GM12878 (cell line): ENCODE measurements around the gene AGBL5. TPM values are rescaled to one million over a fixed set of nuclear protein-coding genes. Genes with fewer than 3 reads are reported as not detected.

Source experiments
- ATAC-seq: fragments of 200-7000 bp; cut with Tn5 transposase; 3 replicates; pipeline ENCODE4 v1.9.1; 2020; ENCODE audit warnings: mild to moderate bottlenecking, moderate library complexity
- BruUV-seq: library from RNA; stranded (reverse); fragments of 400-500 nt; replicated peaks from 2 replicates; lab custom pipeline; 2021; lab: Mats Ljungman, UMichigan
- CTCF ChIA-PET: fragments of 300-600 bp; sonication (Branson Sonifier 250); formaldehyde crosslinking; extraction: SDS; loops from one replicate; lab custom pipeline; 2021; ENCODE audit warnings: inconsistent platforms; lab: Yijun Ruan, JAX
- POLR2A ChIA-PET: fragments of 350-600 bp; formaldehyde crosslinking; extraction: SDS; loops from one replicate; lab custom pipeline; 2021; ENCODE audit warnings: inconsistent platforms; lab: Charles Lee
- RAD21 ChIA-PET: fragments of 300-600 bp; sonication (Branson Sonifier 250); formaldehyde crosslinking; loops from one replicate; lab custom pipeline; 2023; ENCODE audit warnings: antibody characterized with exemption; ENCODE audit not compliant: unreplicated experiment; lab: Charles Lee
- SMC1A ChIA-PET: fragments of 300-600 bp; sonication (Branson Sonifier 250); formaldehyde crosslinking; loops from one replicate; lab custom pipeline; 2023; ENCODE audit not compliant: unreplicated experiment, uncharacterized antibody; lab: Charles Lee
- DNase-seq: peaks from one replicate; pipeline ENCODE4 v3.0.0-alpha.2; 2011; ENCODE audit warnings: low read depth, low spot score
- FAIRE-seq: peaks from 3 replicates; lab custom pipeline; 2011; peaks lifted over from hg19 to GRCh38; lab: Jason Lieb, UNC
- H2AFZ ChIP-seq: 2 replicates; pipeline ENCODE4 v1.6.0; 2011; ENCODE audit warnings: low read depth, low read length, control low read depth; ENCODE audit not compliant: control insufficient read depth
- H3K27ac ChIP-seq: 2 replicates; pipeline ENCODE4 v1.5.1; 2011; ENCODE audit warnings: control low read depth; ENCODE audit not compliant: control insufficient read depth, insufficient read depth
- H3K27me3 ChIP-seq, 2 experiments: replicated peaks in 1 of 2; 2 replicates each; pipeline versions ENCODE4 v1.6.0 to v1.6.1; 2011; ENCODE audit warnings: low read length in 1 of 2; ENCODE audit not compliant: control insufficient read depth in 2 of 2, insufficient read depth in 2 of 2
- H3K36me3 ChIP-seq, 2 experiments: 2 replicates each; pipeline ENCODE4 v1.5.1; 2011; ENCODE audit warnings: low read length in 1 of 2; ENCODE audit not compliant: control insufficient read depth in 2 of 2, insufficient read depth in 2 of 2
- H3K4me1 ChIP-seq: 2 replicates; pipeline ENCODE4 v1.6.1; 2011; ENCODE audit warnings: mild to moderate bottlenecking, low read length, moderate library complexity, mixed read lengths; ENCODE audit not compliant: control insufficient read depth, insufficient read depth
- H3K4me2 ChIP-seq: 2 replicates; pipeline ENCODE4 v1.6.0; 2011; ENCODE audit warnings: control low read depth; ENCODE audit not compliant: control insufficient read depth, insufficient read depth
- H3K4me3 ChIP-seq: fragments of 200-600 bp; sonication (generic); 2 replicates; pipeline ENCODE4 v1.5.1; 2016
- H3K79me2 ChIP-seq: 2 replicates; pipeline ENCODE4 v1.6.0; 2011; ENCODE audit warnings: low read length; ENCODE audit not compliant: control insufficient read depth, insufficient read depth
- H3K9ac ChIP-seq: 2 replicates; pipeline ENCODE4 v1.8.0; 2011; ENCODE audit warnings: low read length, control low read depth, mixed read lengths; ENCODE audit not compliant: control insufficient read depth, insufficient read depth
- H3K9me3 ChIP-seq: replicated peaks from 3 replicates; pipeline ENCODE4 v1.5.1; 2011; ENCODE audit warnings: mild to moderate bottlenecking, low read length; ENCODE audit not compliant: control insufficient read depth, insufficient read depth
- H4K20me1 ChIP-seq: 2 replicates; pipeline ENCODE4 v1.6.0; 2011; ENCODE audit not compliant: control insufficient read depth, insufficient read depth
- ESRRA ChIP-seq: IDR thresholded peaks from 2 replicates; pipeline ENCODE4 v1.6.1; 2012; ENCODE audit warnings: mild to moderate bottlenecking, low read length, improper control_type of control experiment
- MEF2B ChIP-seq: fragments of 450-650 bp; IDR thresholded peaks from 2 replicates; pipeline ENCODE4 v1.6.1; 2018; ENCODE audit warnings: mild to moderate bottlenecking, moderate library complexity; ENCODE audit not compliant: partially characterized antibody, poor library complexity, severe bottlenecking
- MXI1 ChIP-seq: fragments of 150-350 bp; IDR thresholded peaks from 2 replicates; pipeline ENCODE4 v1.6.1; 2011; ENCODE audit warnings: low read depth, mild to moderate bottlenecking, inconsistent platforms, low read length, improper control_type of control experiment
- NFYB ChIP-seq: IDR thresholded peaks from 2 replicates; pipeline ENCODE4 v1.6.1; 2011; ENCODE audit warnings: low read depth, mild to moderate bottlenecking, low read length, improper control_type of control experiment, moderate library complexity; ENCODE audit not compliant: insufficient read depth
- POU2F2 ChIP-seq: IDR thresholded peaks from 3 replicates; pipeline ENCODE4 v1.6.1; 2011; ENCODE audit warnings: low read depth, mild to moderate bottlenecking, low read length, borderline replicate concordance
- WGBS: methylation state at CpG from one replicate; pipeline ENCODE4 v1.1.6; 2016; ENCODE audit warnings: low lambda C conversion rate; ENCODE audit not compliant: insufficient replicate concordance, insufficient coverage; ENCODE audit errors: missing lambda C conversion rate; 5-methylcytosine and 5-hydroxymethylcytosine counted together
- in situ Hi-C: fragments of 300-500 bp; cut with MboI; formaldehyde crosslinking; loops from 9 replicates; pipeline ENCODE4 v1.14.3; 2018; ENCODE audit warnings: mixed read lengths
- intact Hi-C: fragments of 100-400 bp; cut with micrococcal nuclease; formaldehyde crosslinking; loops from one replicate; pipeline ENCODE4 v1.14.2; 2022; ENCODE audit not compliant: unreplicated experiment
- polyA plus RNA-seq, 11 experiments: library from polyadenylated mRNA; depleted of rRNA in 4 of 11; unstranded in 6 of 11; stranded (reverse) in 5 of 11; fragments of >200 nt; fragmentation: Nextera tagmentation in 4 of 11; fragmentation: Illumina TruSeq in 1 of 11; extraction: Ambion mirVana in 4 of 11; extraction: Trizol in 1 of 11; gene quantifications; 1 replicate in 1 of 11; 2 replicates in 10 of 11; pipeline versions ENCODE4 v1.2.1 to v1.2.3, GENCODE V29; 2011 to 2016; ENCODE audit warnings: inconsistent platforms in 2 of 11, missing spikeins in 2 of 11, low read depth in 1 of 11
- total RNA-seq, 4 experiments: library from RNA; depleted of rRNA in 3 of 4; stranded (reverse); fragments of >200 nt in 3 of 4; fragmentation: Illumina TruSeq in 1 of 4; extraction: Trizol in 1 of 4; gene quantifications; 2 replicates each; pipeline versions ENCODE4 v1.2.1 to v1.2.3, GENCODE V29; 2013 to 2021
- TF ChIP-seq, protein P1 (sequence below): fragments of 450-650 bp; IDR thresholded peaks from 2 replicates; pipeline ENCODE4 v1.6.1; 2017; ENCODE audit warnings: mild to moderate bottlenecking

The AGBL5 gene
- total and polyA plus RNA-seq, 10 of the 15 experiments (the other 5 are each of a cell fraction or from before 2014, with no cell fraction given): 1.9 to 28.5 (median 19.5) TPM

DNA sequence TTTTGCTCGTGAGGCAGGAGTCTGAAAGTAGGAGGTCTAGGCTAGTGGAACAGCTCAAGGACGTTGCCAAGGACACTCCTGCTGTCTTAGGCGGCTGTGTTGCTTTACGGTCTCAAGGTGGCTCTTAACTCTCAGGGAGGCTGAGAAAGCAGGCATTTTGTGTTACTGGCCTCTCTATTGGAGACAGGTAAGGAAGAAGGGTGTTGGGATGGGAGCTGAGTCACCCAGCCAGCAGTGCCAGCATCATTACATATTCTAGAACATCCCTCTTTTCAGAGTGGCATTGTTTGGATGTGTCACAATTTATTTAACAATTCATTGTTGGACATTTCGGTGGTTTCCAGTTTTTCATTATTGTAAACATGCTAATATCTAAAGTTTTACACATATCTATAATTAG is 49.5 kb upstream of the AGBL5 start (continued):
- TF ChIP-seq, protein P1, sequence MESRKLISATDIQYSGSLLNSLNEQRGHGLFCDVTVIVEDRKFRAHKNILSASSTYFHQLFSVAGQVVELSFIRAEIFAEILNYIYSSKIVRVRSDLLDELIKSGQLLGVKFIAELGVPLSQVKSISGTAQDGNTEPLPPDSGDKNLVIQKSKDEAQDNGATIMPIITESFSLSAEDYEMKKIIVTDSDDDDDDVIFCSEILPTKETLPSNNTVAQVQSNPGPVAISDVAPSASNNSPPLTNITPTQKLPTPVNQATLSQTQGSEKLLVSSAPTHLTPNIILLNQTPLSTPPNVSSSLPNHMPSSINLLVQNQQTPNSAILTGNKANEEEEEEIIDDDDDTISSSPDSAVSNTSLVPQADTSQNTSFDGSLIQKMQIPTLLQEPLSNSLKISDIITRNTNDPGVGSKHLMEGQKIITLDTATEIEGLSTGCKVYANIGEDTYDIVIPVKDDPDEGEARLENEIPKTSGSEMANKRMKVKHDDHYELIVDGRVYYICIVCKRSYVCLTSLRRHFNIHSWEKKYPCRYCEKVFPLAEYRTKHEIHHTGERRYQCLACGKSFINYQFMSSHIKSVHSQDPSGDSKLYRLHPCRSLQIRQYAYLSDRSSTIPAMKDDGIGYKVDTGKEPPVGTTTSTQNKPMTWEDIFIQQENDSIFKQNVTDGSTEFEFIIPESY: no peak
- no peak for TF ChIP-seq MEF2B

- 25% methylated on average over 4 of the region's 4 CpGs for WGBS
- TF ChIP-seq ESRRA (no peak), MXI1 (no peak), NFYB (no peak), POU2F2 (0 out of 3 replicates have a peak, but pooled peaks have one; percentile 22)
- Histone ChIP-seq H2AFZ (no peak overlapping the region), H3K9ac (no peak overlapping the region), H3K4me1 (peaks cover 4% of the 10 kb centered on the region; the same call in 1 of the 2 replicates), H3K36me3 (no peaks in the 10 kb centered on the region), H4K20me1 (no peaks in the 10 kb centered on the region), H3K4me3 (no peak overlapping the region), H3K9me3 (no peaks in the 10 kb centered on the region), H3K27ac (no peak overlapping the region), H3K4me2 (no peak overlapping the region), H3K79me2 (no peaks in the 10 kb centered on the region), H3K27me3 (no peaks in the 10 kb centered on the region; a peak in 2 of 4 replicates)
- ChIA-PET SMC1A (interaction anchor here (1.6 kb wide), 1 partner anchor 39 kb away, joined by 6 read pairs; no protein-coding TSS in a partner anchor), CTCF (interaction anchor here (1.0 to 1.5 kb wide), 2 partner anchors 9 to 33 kb away, joined by 3 read pairs; no protein-coding TSS in a partner anchor), POLR2A (no interaction called here), RAD21 (no interaction called here)
- in situ Hi-C loops (no loop called here), intact Hi-C loops (no loop called here)
- BruUV-seq: no TSS peak
- no peak for FAIRE-seq
- no peak for DNase-seq
- ATAC-seq: no peak
These were observed 48.5 kb upstream of the AGBL5 start for GRCh38 chr2:27003007-27003406.
